Measurements from ENCODE around the gene PLCB4.

Gene PLCB4

GRCh38 chr20:9270831-9271230 is 201.9 kb downstream of the PLCB4 start:
- DNase-seq (ENCODE audit: low read depth) = no peak

GRCh38 chr20:9276966-9277468 is 208.1 kb downstream of the PLCB4 start:
- no peak for DNase-seq (ENCODE audit: low read depth)

DNA sequence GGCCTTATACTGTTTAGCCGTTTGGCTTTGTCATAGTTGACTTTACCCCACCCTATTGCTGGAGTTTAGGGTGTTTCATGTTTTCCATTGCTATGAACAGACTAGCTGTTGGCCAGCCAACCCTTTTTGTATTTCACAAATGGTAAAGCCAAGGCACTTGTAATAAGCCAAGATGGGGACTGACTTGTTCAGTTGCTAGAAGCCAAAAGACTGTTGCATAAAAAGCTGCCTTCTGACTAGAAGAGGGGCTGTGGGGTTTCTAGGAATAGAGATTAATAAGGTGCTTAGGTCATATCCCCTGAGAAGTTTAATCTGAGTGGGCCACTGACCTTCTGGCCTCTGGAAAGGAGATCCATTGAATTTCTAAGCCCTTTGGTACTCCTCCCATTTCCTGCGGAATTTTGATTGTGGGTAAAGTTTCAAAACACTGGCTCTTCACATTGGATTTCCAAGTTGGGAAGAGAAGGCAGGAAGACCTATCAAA is 211.1 kb downstream of the PLCB4 start:
- DNase-seq (ENCODE audit: low read depth) = no peak

- no peak for DNase-seq (ENCODE audit: low read depth)
These were observed 211.8 kb downstream of the PLCB4 start for GRCh38 chr20:9280666-9281065.

DNA sequence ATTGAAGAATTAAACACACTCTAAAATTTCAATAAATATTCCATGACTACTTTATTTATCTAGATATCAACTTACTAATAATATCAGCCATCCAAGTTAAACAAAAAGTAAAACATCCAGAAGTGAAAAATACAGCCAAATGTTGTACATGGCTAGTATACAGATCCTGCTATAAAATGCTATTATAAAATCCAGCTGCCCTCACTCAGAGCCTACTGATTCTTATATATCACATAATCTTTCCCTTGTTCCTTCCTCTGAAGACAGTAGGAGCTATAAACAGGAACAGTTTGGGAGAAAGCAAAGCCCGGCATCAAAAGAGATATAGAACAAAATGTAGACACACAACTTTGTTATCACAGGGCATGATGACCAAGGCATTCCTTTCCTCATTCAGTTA is 212.9 kb downstream of the PLCB4 start:
- DNase-seq (ENCODE audit: low read depth) = no peak

- DNase-seq (ENCODE audit: low read depth) = no peak
These were observed 216.7 kb downstream of the PLCB4 start for GRCh38 chr20:9285617-9286016.

- DNase-seq (ENCODE audit: low read depth) = no peak
These were observed 217.9 kb downstream of the PLCB4 start for GRCh38 chr20:9286501-9287461.

- DNase-seq (ENCODE audit: low read depth) = no peak
These were observed 218.9 kb downstream of the PLCB4 start for GRCh38 chr20:9287826-9288225.

DNA sequence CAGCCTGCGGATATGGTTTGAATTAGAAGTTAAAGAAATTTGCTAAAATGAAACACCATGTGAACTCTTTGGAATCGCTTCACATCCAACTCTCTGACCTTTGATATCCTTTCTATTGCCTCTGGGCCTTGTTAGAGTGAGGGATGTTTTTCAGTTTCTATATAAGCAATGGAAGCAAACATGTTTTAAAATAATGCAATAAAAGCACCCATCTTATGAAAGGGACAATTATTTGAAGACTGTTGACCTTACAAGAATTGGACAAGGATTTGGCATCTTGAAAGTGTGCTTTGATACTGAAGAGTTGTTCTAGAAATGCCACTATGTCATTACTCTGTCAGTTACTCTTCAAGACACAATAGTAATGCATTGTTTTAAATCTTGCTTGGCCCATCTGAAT is 221.4 kb downstream of the PLCB4 start:
- DNase-seq (ENCODE audit: low read depth) = no peak

DNA sequence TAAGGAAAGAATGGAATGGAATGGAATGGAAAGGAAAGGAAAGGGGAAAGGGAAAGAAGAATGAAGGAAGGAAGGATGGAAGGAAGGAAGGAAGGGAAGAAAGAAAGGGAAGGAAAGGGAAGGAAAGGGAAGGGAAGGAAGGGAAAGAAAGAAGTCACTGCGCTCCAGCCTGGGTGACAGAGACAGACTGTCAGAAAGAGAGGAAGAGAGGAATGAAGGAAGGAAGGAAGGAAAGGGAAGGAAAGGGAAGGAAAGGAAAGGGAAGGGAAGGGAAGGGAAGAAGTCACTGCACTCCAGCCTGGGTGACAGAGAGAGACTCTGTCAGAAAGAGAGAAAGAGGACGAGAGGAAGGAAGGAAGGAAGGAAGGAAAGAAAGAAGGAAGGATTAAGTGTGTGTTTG is 224.3 kb downstream of the PLCB4 start:
- no peak for DNase-seq (ENCODE audit: low read depth)

DNA sequence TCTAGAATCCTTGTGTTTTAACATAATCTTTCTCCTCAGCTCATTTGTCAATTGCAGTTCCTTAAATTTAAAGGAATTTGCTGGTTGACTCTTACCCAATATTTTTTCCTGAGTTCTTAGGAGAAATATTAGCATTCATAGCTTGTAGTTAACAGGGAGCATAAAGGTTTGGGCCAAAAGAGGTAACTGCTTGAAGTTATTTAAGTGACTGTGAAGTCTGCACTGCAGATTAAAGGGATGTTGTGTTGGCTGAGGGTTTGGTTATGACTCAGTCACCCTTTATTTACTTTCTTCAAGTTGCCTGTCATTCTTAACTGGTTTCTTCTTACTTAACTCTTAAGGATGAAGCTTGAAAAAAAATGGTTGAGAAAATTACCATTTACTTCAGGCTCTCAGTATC is 225.2 kb downstream of the PLCB4 start:
- DNase-seq (ENCODE audit: low read depth) = no peak

DNA sequence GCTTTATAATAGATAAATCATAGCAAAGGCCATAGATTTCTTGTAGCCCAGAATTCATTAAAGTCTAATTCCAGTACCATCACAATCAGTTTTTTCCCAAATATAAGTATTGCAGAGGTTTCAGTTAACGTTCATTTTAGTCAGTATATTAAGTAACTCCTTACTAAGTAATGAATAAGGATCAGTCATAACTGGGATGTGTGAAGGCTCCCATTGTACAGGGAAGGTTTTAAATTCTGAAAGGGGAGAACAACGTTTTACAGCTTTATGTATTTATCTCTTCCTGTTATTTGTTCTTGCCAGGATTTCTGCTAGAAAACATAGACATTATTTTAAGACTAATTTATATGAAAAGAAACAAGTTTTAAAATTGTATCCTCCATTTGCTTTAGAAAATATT is 230.0 kb downstream of the PLCB4 start:
- DNase-seq (ENCODE audit: low read depth) = no peak

GRCh38 chr20:9300080-9300479 is 231.2 kb downstream of the PLCB4 start:
- DNase-seq (ENCODE audit: low read depth) = no peak

GRCh38 chr20:9300534-9300933 is 231.6 kb downstream of the PLCB4 start:
- no peak for DNase-seq (ENCODE audit: low read depth)

DNA sequence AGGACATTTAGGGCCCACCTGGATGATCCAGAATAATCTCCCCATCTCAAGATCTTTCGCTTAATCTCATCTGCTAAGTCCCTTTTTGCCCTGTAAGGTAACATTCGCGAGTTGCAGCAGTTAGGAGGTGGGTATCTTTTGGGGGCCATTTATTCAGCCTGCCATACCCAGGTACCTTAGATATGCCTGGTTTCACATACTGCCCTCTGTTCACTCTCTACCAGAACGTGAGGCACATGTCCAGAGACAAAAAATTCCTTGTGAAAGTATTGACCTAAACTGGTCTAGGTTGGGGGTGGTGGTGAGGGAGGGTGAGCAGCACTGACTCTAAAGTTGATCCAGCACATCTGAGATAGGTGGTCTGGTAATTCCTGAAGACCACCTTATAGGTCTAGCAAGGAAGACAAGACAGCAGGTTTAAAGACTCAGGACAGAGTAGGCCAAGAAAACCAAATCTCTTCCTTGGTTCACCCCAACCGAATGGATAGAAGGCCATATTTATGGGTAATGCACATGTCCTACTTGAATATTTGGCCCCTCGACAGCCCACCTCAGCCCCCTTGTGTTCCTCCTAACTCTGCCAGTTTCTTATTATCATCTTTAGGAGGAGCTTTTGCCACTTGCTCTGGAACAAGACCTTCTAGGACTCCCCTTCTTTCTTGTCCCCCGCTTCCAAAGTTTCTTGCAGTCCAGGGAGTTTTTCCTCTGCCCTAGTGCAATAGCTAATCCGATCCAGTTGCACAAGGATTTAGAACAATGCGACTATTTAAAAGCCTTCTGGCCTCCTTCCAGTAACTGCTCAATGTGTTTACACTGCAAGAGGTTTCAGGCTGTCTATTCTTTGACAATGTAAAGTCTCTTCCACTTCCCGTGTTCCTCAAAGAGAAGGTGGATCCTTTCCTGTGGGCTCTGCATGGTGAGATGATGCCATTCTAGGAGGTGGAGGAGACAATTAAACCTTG is 232.5 kb downstream of the PLCB4 start:
- DNase-seq (ENCODE audit: low read depth) = no peak

DNA sequence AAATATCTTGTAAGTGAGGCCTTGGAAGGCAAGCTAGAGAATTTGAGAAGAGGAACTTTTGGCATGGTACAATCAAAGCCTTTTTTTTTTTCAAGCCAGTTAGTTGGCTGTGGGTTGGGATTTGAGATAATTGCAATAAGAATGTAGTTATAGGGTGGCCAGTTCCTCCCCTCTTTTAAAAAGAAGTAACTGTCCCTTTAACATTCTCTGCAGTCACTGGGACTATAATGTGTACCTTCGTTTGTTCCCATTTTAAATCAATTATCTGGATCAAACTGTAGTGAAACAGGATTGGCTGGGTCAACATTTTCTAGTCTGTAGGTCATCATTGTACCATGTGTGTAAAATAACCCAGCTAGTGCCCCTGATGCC is 233.2 kb downstream of the PLCB4 start:
- DNase-seq (ENCODE audit: low read depth) = no peak

- DNase-seq (ENCODE audit: low read depth) = no peak
These were observed 237.6 kb downstream of the PLCB4 start for GRCh38 chr20:9306521-9306920.

- DNase-seq (ENCODE audit: low read depth) = no peak
These were observed 239.2 kb downstream of the PLCB4 start for GRCh38 chr20:9308056-9308455.

DNA sequence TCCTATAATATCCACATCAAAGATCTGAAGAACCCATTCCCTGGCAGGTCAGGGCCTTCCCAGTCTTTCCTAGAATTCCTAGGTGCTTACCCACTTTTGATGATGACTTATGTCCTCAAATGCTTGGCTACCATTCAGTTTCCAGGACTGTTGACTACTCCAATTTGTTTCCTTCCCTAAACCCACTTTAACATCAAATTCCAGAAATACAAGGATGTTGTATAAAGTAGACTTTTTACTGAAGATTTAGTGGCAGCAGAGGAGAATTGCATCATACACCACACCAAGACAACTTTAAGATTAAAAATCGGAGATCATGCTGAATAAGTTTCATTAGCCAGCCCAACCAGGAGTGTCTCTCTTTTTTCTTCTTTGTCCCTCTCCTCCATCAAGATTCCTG is 242.2 kb downstream of the PLCB4 start:
- DNase-seq (ENCODE audit: low read depth) = no peak

- no peak for DNase-seq (ENCODE audit: low read depth)
These were observed 250.9 kb downstream of the PLCB4 start for GRCh38 chr20:9319687-9320384.

- no peak for DNase-seq (ENCODE audit: low read depth)
These were observed 252.1 kb downstream of the PLCB4 start for GRCh38 chr20:9321007-9321406.

DNA sequence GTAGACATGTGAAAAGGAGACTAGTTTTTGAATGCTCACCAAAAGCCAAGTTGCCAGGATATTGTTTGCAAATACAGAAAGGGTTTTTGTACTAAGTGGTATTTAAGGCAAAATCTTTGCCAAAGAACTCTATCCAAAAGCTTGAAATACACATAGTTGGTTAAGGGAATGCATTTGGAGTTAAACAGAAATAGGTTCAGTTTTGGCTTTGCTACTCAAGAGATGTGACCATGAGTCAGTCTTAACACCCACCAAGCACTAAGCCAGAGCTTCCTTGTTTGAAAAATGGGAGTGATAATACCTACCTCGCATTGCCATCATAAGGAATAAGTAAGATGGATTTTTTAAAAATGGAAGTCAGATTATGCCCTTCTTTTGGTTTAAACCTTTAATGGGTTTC is 253.8 kb downstream of the PLCB4 start:
- DNase-seq (ENCODE audit: low read depth) = no peak
